GM12878 (cell line): ENCODE measurements around the gene TEAD4. TPM values are rescaled to one million over a fixed set of nuclear protein-coding genes. Genes with fewer than 3 reads are reported as not detected.

ENCODE experiments used
- ATAC-seq: fragments of 200-7000 bp; cut with Tn5 transposase; 3 replicates; pipeline ENCODE4 v1.9.1; 2020; ENCODE audit warnings: mild to moderate bottlenecking, moderate library complexity
- BruUV-seq: library from RNA; stranded (reverse); fragments of 400-500 nt; replicated peaks from 2 replicates; lab custom pipeline; 2021; lab: Mats Ljungman, UMichigan
- CTCF ChIA-PET: fragments of 300-600 bp; sonication (Branson Sonifier 250); formaldehyde crosslinking; extraction: SDS; loops from one replicate; lab custom pipeline; 2021; ENCODE audit warnings: inconsistent platforms; lab: Yijun Ruan, JAX
- POLR2A ChIA-PET: fragments of 350-600 bp; formaldehyde crosslinking; extraction: SDS; loops from one replicate; lab custom pipeline; 2021; ENCODE audit warnings: inconsistent platforms; lab: Charles Lee
- RAD21 ChIA-PET: fragments of 300-600 bp; sonication (Branson Sonifier 250); formaldehyde crosslinking; loops from one replicate; lab custom pipeline; 2023; ENCODE audit warnings: antibody characterized with exemption; ENCODE audit not compliant: unreplicated experiment; lab: Charles Lee
- SMC1A ChIA-PET: fragments of 300-600 bp; sonication (Branson Sonifier 250); formaldehyde crosslinking; loops from one replicate; lab custom pipeline; 2023; ENCODE audit not compliant: unreplicated experiment, uncharacterized antibody; lab: Charles Lee
- DNase-seq: peaks from one replicate; pipeline ENCODE4 v3.0.0-alpha.2; 2011; ENCODE audit warnings: low read depth, low spot score
- FAIRE-seq: peaks from 3 replicates; lab custom pipeline; 2011; peaks lifted over from hg19 to GRCh38; lab: Jason Lieb, UNC
- H2AFZ ChIP-seq: 2 replicates; pipeline ENCODE4 v1.6.0; 2011; ENCODE audit warnings: low read depth, low read length, control low read depth; ENCODE audit not compliant: control insufficient read depth
- H3K27ac ChIP-seq: 2 replicates; pipeline ENCODE4 v1.5.1; 2011; ENCODE audit warnings: control low read depth; ENCODE audit not compliant: control insufficient read depth, insufficient read depth
- H3K27me3 ChIP-seq, 2 experiments: replicated peaks in 1 of 2; 2 replicates each; pipeline versions ENCODE4 v1.6.0 to v1.6.1; 2011; ENCODE audit warnings: low read length in 1 of 2; ENCODE audit not compliant: control insufficient read depth in 2 of 2, insufficient read depth in 2 of 2
- H3K36me3 ChIP-seq, 2 experiments: 2 replicates each; pipeline ENCODE4 v1.5.1; 2011; ENCODE audit warnings: low read length in 1 of 2; ENCODE audit not compliant: control insufficient read depth in 2 of 2, insufficient read depth in 2 of 2
- H3K4me1 ChIP-seq: 2 replicates; pipeline ENCODE4 v1.6.1; 2011; ENCODE audit warnings: mild to moderate bottlenecking, low read length, moderate library complexity, mixed read lengths; ENCODE audit not compliant: control insufficient read depth, insufficient read depth
- H3K4me2 ChIP-seq: 2 replicates; pipeline ENCODE4 v1.6.0; 2011; ENCODE audit warnings: control low read depth; ENCODE audit not compliant: control insufficient read depth, insufficient read depth
- H3K4me3 ChIP-seq: fragments of 200-600 bp; sonication (generic); 2 replicates; pipeline ENCODE4 v1.5.1; 2016
- H3K79me2 ChIP-seq: 2 replicates; pipeline ENCODE4 v1.6.0; 2011; ENCODE audit warnings: low read length; ENCODE audit not compliant: control insufficient read depth, insufficient read depth
- H3K9ac ChIP-seq: 2 replicates; pipeline ENCODE4 v1.8.0; 2011; ENCODE audit warnings: low read length, control low read depth, mixed read lengths; ENCODE audit not compliant: control insufficient read depth, insufficient read depth
- H3K9me3 ChIP-seq: replicated peaks from 3 replicates; pipeline ENCODE4 v1.5.1; 2011; ENCODE audit warnings: mild to moderate bottlenecking, low read length; ENCODE audit not compliant: control insufficient read depth, insufficient read depth
- H4K20me1 ChIP-seq: 2 replicates; pipeline ENCODE4 v1.6.0; 2011; ENCODE audit not compliant: control insufficient read depth, insufficient read depth
- BMI1 ChIP-seq: fragments of 450-650 bp; IDR thresholded peaks from 2 replicates; pipeline ENCODE4 v1.6.1; 2016; ENCODE audit warnings: mild to moderate bottlenecking, moderate library complexity, borderline replicate concordance
- CBX5 ChIP-seq: sonication (generic); IDR thresholded peaks from 2 replicates; pipeline ENCODE4 v1.6.1; 2016; ENCODE audit warnings: low read depth, moderate library complexity, mild to moderate bottlenecking, inconsistent platforms
- CHD2 ChIP-seq: IDR thresholded peaks from 2 replicates; pipeline ENCODE4 v1.6.1; 2011; ENCODE audit warnings: low read depth, low read length, improper control_type of control experiment, borderline replicate concordance
- E2F4 ChIP-seq: IDR thresholded peaks from 2 replicates; pipeline ENCODE4 v1.6.1; 2012; ENCODE audit warnings: low read depth, low read length, improper control_type of control experiment
- GATAD2B ChIP-seq: fragments of 450-650 bp; conservative IDR thresholded peaks from 2 replicates; pipeline ENCODE4 v1.6.1; 2017; ENCODE audit warnings: low read depth, mild to moderate bottlenecking, moderate library complexity
- IKZF1 ChIP-seq: fragments of 450-650 bp; conservative IDR thresholded peaks from 2 replicates; pipeline ENCODE4 v1.6.1; 2017; ENCODE audit warnings: antibody characterized with exemption, mild to moderate bottlenecking
- MTA2 ChIP-seq: fragments of 450-650 bp; IDR thresholded peaks from 2 replicates; pipeline ENCODE4 v1.6.1; 2016; ENCODE audit warnings: low read depth, mild to moderate bottlenecking, moderate library complexity
- NFYA ChIP-seq: IDR thresholded peaks from 2 replicates; pipeline ENCODE4 v1.6.1; 2011; ENCODE audit warnings: low read depth, mild to moderate bottlenecking, low read length, improper control_type of control experiment, borderline replicate concordance
- NR2C2 ChIP-seq: IDR thresholded peaks from 2 replicates; pipeline ENCODE4 v1.6.1; 2011; ENCODE audit warnings: borderline replicate concordance, low read depth; ENCODE audit not compliant: control insufficient read depth, insufficient read length
- SKIL ChIP-seq: fragments of 450-650 bp; IDR thresholded peaks from 2 replicates; pipeline ENCODE4 v1.6.1; 2017; ENCODE audit warnings: mild to moderate bottlenecking, low read depth, inconsistent platforms; ENCODE audit not compliant: poor library complexity, severe bottlenecking
- SP1 ChIP-seq: IDR thresholded peaks from one replicate; pipeline ENCODE4 v1.6.1; 2011; ENCODE audit warnings: low read depth, low read length
- STAT1 ChIP-seq: fragments of 450-650 bp; conservative IDR thresholded peaks from 2 replicates; pipeline ENCODE4 v1.6.1; 2014; ENCODE audit warnings: antibody characterized with exemption, mild to moderate bottlenecking
- TBL1XR1 ChIP-seq: IDR thresholded peaks from 2 replicates; pipeline ENCODE4 v1.6.1; 2012; ENCODE audit warnings: low read depth, low read length, improper control_type of control experiment
- YY1 ChIP-seq: IDR thresholded peaks from 2 replicates; pipeline ENCODE4 v1.6.1; 2011; ENCODE audit warnings: low read depth, mild to moderate bottlenecking, low read length
- ZBED1 ChIP-seq: IDR thresholded peaks from 2 replicates; pipeline ENCODE4 v1.6.1; 2016; ENCODE audit warnings: borderline replicate concordance
- ZNF207 ChIP-seq: fragments of 450-650 bp; IDR thresholded peaks from 2 replicates; pipeline ENCODE4 v1.6.1; 2014; ENCODE audit warnings: antibody characterized with exemption, mild to moderate bottlenecking, borderline replicate concordance
- ZNF592 ChIP-seq: fragments of 450-650 bp; IDR thresholded peaks from 2 replicates; pipeline ENCODE4 v1.6.1; 2017; ENCODE audit warnings: mild to moderate bottlenecking, moderate library complexity
- WGBS: methylation state at CpG from one replicate; pipeline ENCODE4 v1.1.6; 2016; ENCODE audit warnings: low lambda C conversion rate; ENCODE audit not compliant: insufficient replicate concordance, insufficient coverage; ENCODE audit errors: missing lambda C conversion rate; 5-methylcytosine and 5-hydroxymethylcytosine counted together
- in situ Hi-C: fragments of 300-500 bp; cut with MboI; formaldehyde crosslinking; loops from 9 replicates; pipeline ENCODE4 v1.14.3; 2018; ENCODE audit warnings: mixed read lengths
- intact Hi-C: fragments of 100-400 bp; cut with micrococcal nuclease; formaldehyde crosslinking; loops from one replicate; pipeline ENCODE4 v1.14.2; 2022; ENCODE audit not compliant: unreplicated experiment
- polyA plus RNA-seq, 11 experiments: library from polyadenylated mRNA; depleted of rRNA in 4 of 11; unstranded in 6 of 11; stranded (reverse) in 5 of 11; fragments of >200 nt; fragmentation: Nextera tagmentation in 4 of 11; fragmentation: Illumina TruSeq in 1 of 11; extraction: Ambion mirVana in 4 of 11; extraction: Trizol in 1 of 11; gene quantifications; 1 replicate in 1 of 11; 2 replicates in 10 of 11; pipeline versions ENCODE4 v1.2.1 to v1.2.3, GENCODE V29; 2011 to 2016; ENCODE audit warnings: inconsistent platforms in 2 of 11, missing spikeins in 2 of 11, low read depth in 1 of 11
- total RNA-seq, 4 experiments: library from RNA; depleted of rRNA in 3 of 4; stranded (reverse); fragments of >200 nt in 3 of 4; fragmentation: Illumina TruSeq in 1 of 4; extraction: Trizol in 1 of 4; gene quantifications; 2 replicates each; pipeline versions ENCODE4 v1.2.1 to v1.2.3, GENCODE V29; 2013 to 2021

TEAD4 gene
- total and polyA plus RNA-seq, 10 of the 15 experiments (the other 5 are each of a cell fraction or from before 2014, with no cell fraction given): 0.04 to 0.68 (median 0.31) TPM; not detected in 4

GRCh38 chr12:2960996-2961616, 1.9 kb downstream of the TEAD4 start:
- ChIA-PET CTCF (no interaction called here), RAD21 (interaction anchor here (0.6 kb wide), 1 partner anchor 924 kb away, joined by 3 read pairs; no protein-coding TSS in a partner anchor), POLR2A (no interaction called here), SMC1A (no interaction called here)
- intact Hi-C loops: no loop called here
- no peak for FAIRE-seq
- no peaks in the 10 kb centered on the region for H3K9me3 ChIP-seq
- no peaks in the 10 kb centered on the region; the same call in 1 of the 2 replicates for H4K20me1 ChIP-seq
- no peaks in the 10 kb centered on the region for H3K36me3 ChIP-seq
- no peaks in the 10 kb centered on the region for H3K79me2 ChIP-seq
- H2AFZ ChIP-seq: no peak overlapping the region
- H3K4me1 ChIP-seq: no peaks in the 10 kb centered on the region; the same call in 1 of the 2 replicates
- H3K27ac ChIP-seq: no peak overlapping the region
- H3K4me3 ChIP-seq: no peak overlapping the region
- no peak for ATAC-seq
- H3K4me2 ChIP-seq: no peak overlapping the region; the same call in 1 of the 2 replicates
- WGBS: 30% methylated on average over 10 of the region's 10 CpGs
- H3K27me3 ChIP-seq: peaks cover 3 to 11% of the 10 kb centered on the region in 2 experiments; a peak in 3 of 4 replicates
- BruUV-seq: no TSS peak
- no peak for DNase-seq
- no peak overlapping the region for H3K9ac ChIP-seq
- in situ Hi-C loops: no loop called here
- TF ChIP-seq ZNF207 (no peak), CHD2 (no peak), STAT1 (no peak), TBL1XR1 (no peak), CBX5 (no peak), MTA2 (no peak), E2F4 (no peak), NR2C2 (no peak), YY1 (no peak), SP1 (no peak), NFYA (no peak), ZBED1 (no peak), IKZF1 (no peak), SKIL (no peak), BMI1 (no peak), GATAD2B (no peak), ZNF592 (no peak)
